22Rv1 (cell line): ENCODE results near the gene BHMT2.

Experiments
- ZFX ChIP-seq: fragments of 450-650 bp; IDR thresholded peaks from 2 replicates; pipeline ENCODE4 v1.6.1; 2017; ENCODE audit warnings: antibody characterized with exemption, borderline replicate concordance
- TF ChIP-seq, protein P1 (sequence below): fragments of 450-650 bp; IDR thresholded peaks from 2 replicates; pipeline ENCODE4 v1.5.1; 2017; ENCODE audit warnings: mild to moderate bottlenecking

DNA sequence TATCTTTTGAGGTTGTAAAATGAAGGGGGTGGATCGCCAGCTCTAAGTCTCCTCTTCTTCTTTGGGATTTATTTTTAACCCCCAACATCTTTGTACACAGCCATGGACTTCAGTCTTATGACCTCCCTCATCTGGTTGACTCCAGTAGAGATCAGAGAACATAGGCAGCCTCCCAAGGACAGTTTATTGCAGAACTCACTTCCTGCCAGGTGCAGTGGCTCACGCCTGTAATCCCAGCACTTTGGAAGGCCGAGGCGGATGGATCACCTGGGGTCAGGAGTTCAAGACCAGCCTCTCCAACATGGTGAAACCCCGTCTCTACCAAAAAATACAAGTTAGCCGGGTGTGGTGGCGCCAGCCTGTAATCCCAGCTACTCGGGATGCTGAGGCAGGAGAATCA is 39.2 kb downstream of the BHMT2 start:
- TF ChIP-seq, protein P1, sequence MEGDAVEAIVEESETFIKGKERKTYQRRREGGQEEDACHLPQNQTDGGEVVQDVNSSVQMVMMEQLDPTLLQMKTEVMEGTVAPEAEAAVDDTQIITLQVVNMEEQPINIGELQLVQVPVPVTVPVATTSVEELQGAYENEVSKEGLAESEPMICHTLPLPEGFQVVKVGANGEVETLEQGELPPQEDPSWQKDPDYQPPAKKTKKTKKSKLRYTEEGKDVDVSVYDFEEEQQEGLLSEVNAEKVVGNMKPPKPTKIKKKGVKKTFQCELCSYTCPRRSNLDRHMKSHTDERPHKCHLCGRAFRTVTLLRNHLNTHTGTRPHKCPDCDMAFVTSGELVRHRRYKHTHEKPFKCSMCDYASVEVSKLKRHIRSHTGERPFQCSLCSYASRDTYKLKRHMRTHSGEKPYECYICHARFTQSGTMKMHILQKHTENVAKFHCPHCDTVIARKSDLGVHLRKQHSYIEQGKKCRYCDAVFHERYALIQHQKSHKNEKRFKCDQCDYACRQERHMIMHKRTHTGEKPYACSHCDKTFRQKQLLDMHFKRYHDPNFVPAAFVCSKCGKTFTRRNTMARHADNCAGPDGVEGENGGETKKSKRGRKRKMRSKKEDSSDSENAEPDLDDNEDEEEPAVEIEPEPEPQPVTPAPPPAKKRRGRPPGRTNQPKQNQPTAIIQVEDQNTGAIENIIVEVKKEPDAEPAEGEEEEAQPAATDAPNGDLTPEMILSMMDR: no peak
- no peak for TF ChIP-seq ZFX
